SK-N-MC (cell line): ENCODE measurements around the gene OR2T4.

Experiments used
- DNase-seq: peaks from one replicate; pipeline ENCODE4 v3.0.0-alpha.2; 2011; ENCODE audit warnings: low read depth, low spot score
- H3K27ac ChIP-seq: fragments of 200-600 bp; sonication (generic); 2 replicates; pipeline ENCODE4 v1.5.1; 2016; ENCODE audit warnings: mixed run types
- H3K36me3 ChIP-seq: fragments of 200-600 bp; sonication (generic); 2 replicates; pipeline ENCODE4 v1.6.1; 2017; ENCODE audit warnings: antibody characterized with exemption, low read length, mixed read lengths; ENCODE audit not compliant: insufficient read depth
- H3K4me3 ChIP-seq: fragments of 200-600 bp; sonication (generic); 2 replicates; pipeline ENCODE4 v1.5.1; 2016
- H3K9ac ChIP-seq: fragments of 200-600 bp; sonication (generic); 2 replicates; pipeline ENCODE4 v1.8.0; 2017; ENCODE audit warnings: mixed run types, mixed read lengths; ENCODE audit not compliant: insufficient read length
- H3K9me3 ChIP-seq: fragments of 200-600 bp; sonication (generic); 2 replicates; pipeline ENCODE4 v1.6.1; 2017; ENCODE audit warnings: low read depth, mild to moderate bottlenecking, antibody characterized with exemption, low read length, moderate library complexity, mixed read lengths
- EZH2 ChIP-seq: fragments of 200-600 bp; sonication (generic); IDR thresholded peaks from one replicate; pipeline ENCODE4 v1.6.1; 2017; ENCODE audit warnings: antibody characterized with exemption
- FOXP2 ChIP-seq: optimal IDR thresholded peaks from 2 replicates; pipeline ENCODE3; 2011; ENCODE audit warnings: mild to moderate bottlenecking, moderate library complexity; ENCODE audit not compliant: insufficient read depth; ENCODE audit errors: extremely low read length, control extremely low read depth
- POLR2AphosphoS5 ChIP-seq: IDR thresholded peaks from 2 replicates; pipeline ENCODE4 v1.6.1; 2012; ENCODE audit warnings: mild to moderate bottlenecking, low read depth, low read length, borderline replicate concordance

The OR2T4 gene, protein sequence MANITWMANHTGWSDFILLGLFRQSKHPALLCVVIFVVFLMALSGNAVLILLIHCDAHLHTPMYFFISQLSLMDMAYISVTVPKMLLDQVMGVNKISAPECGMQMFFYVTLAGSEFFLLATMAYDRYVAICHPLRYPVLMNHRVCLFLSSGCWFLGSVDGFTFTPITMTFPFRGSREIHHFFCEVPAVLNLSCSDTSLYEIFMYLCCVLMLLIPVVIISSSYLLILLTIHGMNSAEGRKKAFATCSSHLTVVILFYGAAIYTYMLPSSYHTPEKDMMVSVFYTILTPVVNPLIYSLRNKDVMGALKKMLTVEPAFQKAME

DNA sequence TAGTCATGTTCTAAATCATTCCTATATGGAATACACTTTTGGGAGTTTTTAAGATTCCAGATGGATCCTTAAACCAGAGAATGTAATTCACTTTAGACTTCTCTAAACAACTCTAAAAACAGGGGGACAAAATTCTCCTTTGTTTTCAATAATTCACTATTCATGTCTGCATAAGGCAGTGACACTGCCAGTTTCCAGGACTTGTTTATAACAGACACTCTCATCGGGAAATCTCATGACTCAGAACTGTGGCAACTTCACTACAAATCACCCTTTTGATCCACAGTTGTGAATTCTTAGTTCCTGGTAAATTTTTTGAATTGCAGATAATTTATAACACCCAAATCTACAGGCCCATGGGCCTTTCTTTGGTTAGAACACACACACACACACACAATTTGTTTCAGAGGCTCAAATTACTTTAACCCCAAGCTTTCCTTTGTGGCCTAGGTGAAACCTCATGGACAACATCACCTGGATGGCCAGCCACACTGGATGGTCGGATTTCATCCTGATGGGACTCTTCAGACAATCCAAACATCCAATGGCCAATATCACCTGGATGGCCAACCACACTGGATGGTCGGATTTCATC, at the start of gene OR2T4:
Gene OR2T4, plus strand, starts transcription at position 545 of the 595 bp plus-strand sequence. Its CDS starts 0 bp downstream, at position 545.
- Histone ChIP-seq H3K9ac (no peak within 1 kb of the TSS), H3K36me3 (no peaks in the 10 kb centered on the region), H3K4me3 (no peak within 1 kb of the TSS), H3K9me3 (no peaks in the 10 kb centered on the region), H3K27ac (no peak within 1 kb of the TSS)
- no peak for DNase-seq
- TF ChIP-seq POLR2AphosphoS5 (no peak), EZH2 (no peak), FOXP2 (no peak)

DNA sequence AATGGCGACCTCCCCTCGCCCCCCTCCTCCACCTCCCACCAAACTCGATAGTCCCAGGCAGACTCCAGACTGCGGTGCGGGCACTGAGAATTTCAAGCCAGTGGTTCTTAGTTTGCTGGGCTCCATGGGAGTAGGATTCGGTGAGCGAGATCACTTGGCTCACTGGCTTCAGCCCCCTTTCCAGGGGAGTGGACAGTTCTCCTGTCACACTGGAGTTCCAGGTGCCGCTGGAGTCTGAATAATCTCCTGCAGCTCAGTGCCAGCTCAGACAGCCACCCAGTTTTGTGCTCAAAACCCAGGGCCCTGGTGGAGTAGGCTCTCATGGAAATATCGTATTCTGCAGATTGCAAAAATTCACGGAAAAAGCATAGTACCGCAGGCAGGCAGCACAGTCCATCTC, 44.7 kb upstream of the OR2T4 start:
- H3K27ac ChIP-seq, result no peak overlapping the region
- no peak for DNase-seq
- no peaks in the 10 kb centered on the region for H3K36me3 ChIP-seq
- H3K9me3 ChIP-seq, result no peaks in the 10 kb centered on the region
- H3K4me3 ChIP-seq, result no peak overlapping the region
- TF ChIP-seq EZH2 (no peak), POLR2AphosphoS5 (no peak), FOXP2 (no peak)
- H3K9ac ChIP-seq, result no peak overlapping the region

DNA sequence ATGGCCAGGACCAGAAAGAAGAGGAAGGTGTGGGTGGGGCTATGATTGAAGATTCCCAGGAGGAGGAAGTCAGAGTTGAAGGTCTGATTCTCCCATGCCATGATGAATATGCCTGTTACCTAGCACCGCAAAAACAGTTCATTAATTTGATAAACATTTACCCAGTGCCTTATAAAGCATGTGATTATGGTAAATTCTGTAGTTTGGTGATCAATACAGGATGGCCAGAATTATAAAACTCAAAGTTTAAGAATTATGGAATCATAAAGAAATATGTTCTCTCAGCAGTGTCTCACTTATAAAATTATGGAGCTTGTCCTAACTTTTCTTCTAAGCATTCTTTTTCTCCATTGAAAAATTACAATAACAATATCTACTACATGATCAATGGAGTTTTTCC, 37.0 kb upstream of the OR2T4 start, which contains the start of gene OR2M7:
Gene OR2M7, minus strand, starts transcription at position 101 of the 400 bp plus-strand sequence. Its CDS starts 0 bp downstream, at position 101.
- TF ChIP-seq EZH2 (no peak), FOXP2 (no peak)
- Histone ChIP-seq H3K9ac (no peak within 1 kb of the TSS), H3K36me3 (no peaks in the 10 kb centered on the region), H3K9me3 (no peaks in the 10 kb centered on the region), H3K4me3 (no peak within 1 kb of the TSS), H3K27ac (no peak within 1 kb of the TSS)
- DNase-seq, result no peak

DNA sequence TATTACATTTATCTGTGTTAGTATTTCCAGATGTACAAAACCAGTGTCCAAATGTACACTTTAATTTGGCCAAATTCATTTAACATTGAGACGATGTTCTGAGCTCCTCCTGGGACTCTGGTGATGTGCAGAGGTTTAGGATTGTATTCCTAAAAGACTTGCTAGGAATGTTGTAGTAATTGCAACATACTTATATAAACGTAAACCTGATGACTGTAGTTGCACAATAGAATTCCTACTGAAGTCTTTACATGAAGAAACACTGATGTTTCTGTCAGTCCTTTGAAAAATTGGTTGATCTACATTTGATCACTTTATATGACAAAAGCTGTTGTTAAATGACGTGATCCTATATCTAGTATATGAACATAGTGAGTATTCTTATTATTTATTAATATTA, 18.0 kb upstream of the OR2T4 start:
- H3K36me3 ChIP-seq, result no peaks in the 10 kb centered on the region
- no peaks in the 10 kb centered on the region for H3K9me3 ChIP-seq
- DNase-seq, result no peak
- H3K4me3 ChIP-seq, result no peak overlapping the region
- H3K27ac ChIP-seq, result no peak overlapping the region
- no peak for TF ChIP-seq FOXP2
- no peak for TF ChIP-seq EZH2
- no peak for TF ChIP-seq POLR2AphosphoS5
- H3K9ac ChIP-seq, result no peak overlapping the region

DNA sequence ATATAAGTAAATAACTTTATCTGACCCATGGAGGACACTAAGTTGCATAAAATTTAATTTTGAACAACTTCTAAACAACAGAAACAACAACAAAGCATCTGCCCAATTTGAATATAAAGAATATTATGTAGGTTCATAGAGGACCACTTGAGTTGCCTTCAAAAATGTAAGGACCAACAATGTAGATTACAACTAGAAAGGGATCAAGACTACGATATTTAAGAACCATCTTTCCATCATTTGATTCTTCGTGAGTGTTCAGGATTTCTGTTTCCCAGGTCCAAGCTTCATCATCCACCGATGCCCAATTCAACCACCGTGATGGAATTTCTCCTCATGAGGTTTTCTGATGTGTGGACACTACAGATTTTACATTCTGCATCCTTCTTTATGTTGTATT, 13.0 kb upstream of the OR2T4 start, which contains the start of gene OR14C36:
Gene OR14C36, plus strand, starts transcription at position 301 of the 400 bp plus-strand sequence. Its CDS starts 0 bp downstream, at position 301.
- H3K9me3 ChIP-seq, result no peaks in the 10 kb centered on the region
- H3K27ac ChIP-seq, result no peak within 1 kb of the TSS
- TF ChIP-seq FOXP2 (no peak), POLR2AphosphoS5 (no peak), EZH2 (no peak)
- no peak within 1 kb of the TSS for H3K9ac ChIP-seq
- no peaks in the 10 kb centered on the region for H3K36me3 ChIP-seq
- H3K4me3 ChIP-seq, result no peak within 1 kb of the TSS
- DNase-seq, result no peak

DNA sequence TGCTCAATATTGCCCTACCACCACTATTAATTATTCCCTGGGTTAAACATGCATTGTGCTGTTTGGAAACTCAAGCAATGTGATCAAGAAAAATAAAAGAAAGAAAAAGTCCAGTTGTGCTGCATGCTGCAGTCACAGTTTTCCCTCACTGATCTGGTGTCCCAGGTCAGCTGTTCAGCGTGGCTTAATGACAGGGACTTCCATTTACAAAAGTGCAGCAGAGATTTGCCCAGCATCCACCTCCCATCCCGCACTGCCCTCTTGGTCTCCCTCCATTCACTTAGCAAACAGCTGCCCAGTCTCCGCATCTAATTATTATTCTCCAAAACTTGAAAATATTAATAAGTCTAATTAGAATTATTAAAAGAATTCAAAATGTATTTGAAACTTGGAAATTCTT, 2.0 kb upstream of the OR2T4 start:
- DNase-seq, result no peak
- no peak overlapping the region for H3K27ac ChIP-seq
- no peak overlapping the region for H3K4me3 ChIP-seq
- no peaks in the 10 kb centered on the region for H3K36me3 ChIP-seq
- TF ChIP-seq FOXP2 (no peak), EZH2 (no peak), POLR2AphosphoS5 (no peak)
- no peak overlapping the region for H3K9ac ChIP-seq
- no peaks in the 10 kb centered on the region for H3K9me3 ChIP-seq

DNA sequence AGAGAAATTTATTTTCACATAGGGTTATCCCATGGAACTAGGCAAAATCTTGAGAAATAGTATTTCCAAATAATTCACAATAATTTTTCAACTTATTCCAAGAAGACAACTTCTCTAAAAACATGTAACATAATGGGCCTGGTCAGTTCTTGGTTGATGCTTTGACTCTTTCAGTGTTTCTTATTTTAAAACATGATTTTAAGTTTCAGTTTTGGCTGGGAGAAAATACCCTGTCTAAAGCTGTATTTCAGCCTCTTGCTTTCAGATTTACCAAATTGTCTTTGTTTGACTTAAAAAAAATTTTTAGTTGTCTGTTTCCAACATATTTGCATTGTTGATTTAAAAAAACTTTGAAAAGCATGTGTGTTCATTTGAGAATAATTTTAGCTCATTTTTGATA, 5.1 kb downstream of the OR2T4 start:
- Histone ChIP-seq H3K9me3 (no peaks in the 10 kb centered on the region), H3K4me3 (no peak overlapping the region), H3K36me3 (no peaks in the 10 kb centered on the region), H3K9ac (no peak overlapping the region), H3K27ac (no peak overlapping the region)
- DNase-seq, result no peak
- TF ChIP-seq FOXP2 (no peak), POLR2AphosphoS5 (no peak), EZH2 (no peak)

DNA sequence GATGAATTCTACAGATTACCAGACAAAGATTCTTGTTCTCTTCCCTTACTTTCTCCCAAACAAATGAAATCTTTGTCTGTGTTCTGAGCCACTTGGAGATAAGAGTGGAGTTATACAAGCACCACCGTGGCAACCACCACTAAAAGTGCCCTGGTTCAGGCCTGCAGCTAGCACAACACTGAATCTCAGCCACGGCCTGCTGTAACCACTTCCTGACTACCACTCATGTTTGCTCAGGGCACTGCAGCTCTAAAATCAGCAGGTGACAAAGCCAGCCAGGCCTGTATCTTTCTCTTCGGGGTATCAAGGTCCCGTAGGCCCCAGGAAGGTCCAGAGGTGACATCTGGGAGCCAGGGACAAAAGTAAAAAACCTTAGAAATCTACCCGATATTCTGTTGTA, 10.9 kb downstream of the OR2T4 start:
- Histone ChIP-seq H3K36me3 (no peaks in the 10 kb centered on the region), H3K4me3 (no peak overlapping the region), H3K27ac (no peak overlapping the region), H3K9ac (no peak overlapping the region), H3K9me3 (no peaks in the 10 kb centered on the region)
- DNase-seq, result no peak
- no peak for TF ChIP-seq FOXP2
